Smooth muscle cell of the umbilical artery (primary cell): ENCODE results near the gene ATXN2L. TPM values are rescaled to one million over a fixed set of nuclear protein-coding genes. Genes with fewer than 3 reads are reported as not detected.

Experiments
- total RNA-seq: library from RNA; depleted of rRNA; stranded (reverse); fragments of >200 nt; gene quantifications from 2 replicates; pipeline ENCODE4 v1.2.3, GENCODE V29; 2014

ATXN2L gene
- total RNA-seq: 50.5 and 84.6 TPM in 2 replicates

GRCh38 chr16:28822520-28823290, at the start of gene ATXN2L:
Gene ATXN2L, plus strand, starts transcription at chr16:28822999. Its CDS starts 261 bp downstream, at chr16:28823260.

GRCh38 chr16:28846080-28846932, 23.5 kb downstream of the ATXN2L start, which contains the start of gene TUFM:
Gene TUFM, minus strand, starts transcription at chr16:28846348. Its CDS starts 79 bp downstream, at chr16:28846269.

GRCh38 chr16:28878083-28878926, 55.5 kb downstream of the ATXN2L start, which contains the start of gene ATP2A1:
Gene ATP2A1, plus strand, starts transcription at chr16:28878488. Its CDS starts 184 bp downstream, at chr16:28878672.

Other genes with a start within 250 kb of the ATXN2L start
- gene SULT1A2, start 225.9 kb upstream of the ATXN2L start, total RNA-seq: not detected in 2 replicates
- gene SULT1A1, start 213.0 kb upstream of the ATXN2L start, total RNA-seq: 0.42 and 1.2 TPM in 2 replicates
- 0.14 TPM in 1 of 2 replicates, not detected in the other for gene NPIPB8, start 184.9 kb upstream of the ATXN2L start, total RNA-seq
- gene EIF3C, start 111.5 kb upstream of the ATXN2L start, total RNA-seq: 50.2 and 144 TPM in 2 replicates
- gene NPIPB9, start 71.2 kb upstream of the ATXN2L start, total RNA-seq: 3.6 and 4.6 TPM in 2 replicates
- gene TUFM, start 23.3 kb downstream of the ATXN2L start, total RNA-seq: 91.8 and 99.2 TPM in 2 replicates
- gene SH2B1, start 40.8 kb downstream of the ATXN2L start, total RNA-seq: 7.7 and 15.3 TPM in 2 replicates
- under 0.01 and 1.0 TPM in 2 replicates for gene ATP2A1, start 55.5 kb downstream of the ATXN2L start, total RNA-seq
- gene RABEP2, start 102.2 kb downstream of the ATXN2L start, total RNA-seq: 32.1 and 41.3 TPM in 2 replicates
- not detected in 2 replicates for gene CD19, start 109.0 kb downstream of the ATXN2L start, total RNA-seq
- 8.3 and 20.3 TPM in 2 replicates for gene NFATC2IP, start 127.9 kb downstream of the ATXN2L start, total RNA-seq
- gene SPNS1, start 151.8 kb downstream of the ATXN2L start, total RNA-seq: 25.2 and 26.4 TPM in 2 replicates
- gene LAT, start 162.1 kb downstream of the ATXN2L start, total RNA-seq: 0.30 and 1.5 TPM in 2 replicates